GM21423 (cell line): Measurements from ENCODE around the gene SRP68.
"Not testable (repeated sequence)": the region's sequence is repeated elsewhere in the genome, so short reads cannot be mapped to it uniquely, and the experiment has no call there.

ENCODE experiments used
- ATAC-seq: cut with Tn5 transposase; IDR thresholded peaks from one replicate; pipeline ENCODE4 v1.9.1; 2021; ENCODE audit warnings: mild to moderate bottlenecking, moderate library complexity; ENCODE audit not compliant: unreplicated experiment

Gene SRP68

GRCh38 chr17:76077584-76078110 is 5.3 kb upstream of the SRP68 start:
- ATAC-seq: no peak

GRCh38 chr17:76076765-76077583 is 4.7 kb upstream of the SRP68 start:
- no peak for ATAC-seq

DNA sequence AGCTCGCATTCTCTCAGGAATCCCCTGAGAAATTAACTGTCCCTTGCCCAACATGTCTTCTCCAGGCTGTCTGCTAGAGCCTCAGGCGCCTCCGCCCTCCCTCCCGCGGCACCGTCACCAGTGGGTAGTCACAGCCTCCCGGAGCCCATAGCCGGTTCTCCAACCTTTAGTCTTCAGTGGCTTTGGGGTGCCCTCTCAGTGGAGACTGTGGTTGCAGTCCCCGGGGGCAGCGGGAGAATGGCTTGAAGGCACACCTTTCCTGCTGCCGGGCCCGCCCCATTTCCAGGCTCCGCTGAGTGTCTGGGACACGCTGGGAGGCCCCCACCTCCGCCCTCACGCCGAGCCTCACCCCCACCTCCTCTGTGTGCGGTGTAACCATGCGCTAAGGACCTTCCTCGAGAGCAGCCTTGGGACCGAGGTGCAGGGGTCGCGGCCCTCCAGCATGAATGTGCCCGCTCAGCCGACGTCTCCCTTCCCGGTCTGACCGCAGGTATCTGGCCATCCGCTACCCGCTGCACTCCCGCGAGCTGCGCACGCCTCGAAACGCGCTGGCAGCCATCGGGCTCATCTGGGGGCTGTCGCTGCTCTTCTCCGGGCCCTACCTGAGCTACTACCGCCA is 3.9 kb upstream of the SRP68 start:
- no peak for ATAC-seq

DNA sequence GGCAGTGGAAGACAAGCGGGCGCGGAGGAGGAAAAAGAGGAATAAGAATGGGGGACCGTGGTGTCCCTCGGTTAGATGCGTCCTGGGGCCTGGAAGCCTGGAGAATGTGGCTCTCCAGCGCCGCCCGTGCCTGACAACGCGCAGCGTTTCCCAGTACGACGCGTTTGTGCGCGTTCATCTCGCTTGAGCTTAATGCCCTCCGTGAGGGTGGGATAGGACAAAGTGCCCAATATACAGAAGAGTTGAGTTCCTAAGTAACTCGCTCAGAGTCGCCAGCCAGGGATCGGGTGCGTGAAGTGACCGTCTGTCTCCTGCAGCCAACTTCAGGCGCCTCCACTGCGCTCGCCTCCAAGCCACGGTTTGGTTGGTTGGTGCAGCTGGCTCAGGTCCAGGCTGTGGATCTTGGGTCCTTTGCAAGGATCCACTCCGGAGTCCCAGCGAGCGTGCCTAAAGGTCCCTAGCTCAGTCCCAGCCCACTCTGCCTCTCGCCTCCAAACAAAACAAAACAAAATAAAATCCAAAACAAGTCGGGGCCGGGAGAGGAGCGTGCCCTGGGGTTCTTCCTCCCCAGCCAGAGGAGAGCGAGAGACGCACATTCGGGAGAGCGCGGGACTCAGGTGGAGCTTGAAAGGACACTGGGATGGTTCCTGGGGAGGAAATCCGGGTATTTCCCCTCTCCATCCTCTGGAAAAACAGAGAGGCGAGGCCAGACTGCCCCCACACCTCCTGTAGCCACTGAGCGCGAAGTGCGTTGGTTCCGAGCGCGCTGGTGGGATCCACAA is 3.2 kb upstream of the SRP68 start:
- no peak for ATAC-seq

DNA sequence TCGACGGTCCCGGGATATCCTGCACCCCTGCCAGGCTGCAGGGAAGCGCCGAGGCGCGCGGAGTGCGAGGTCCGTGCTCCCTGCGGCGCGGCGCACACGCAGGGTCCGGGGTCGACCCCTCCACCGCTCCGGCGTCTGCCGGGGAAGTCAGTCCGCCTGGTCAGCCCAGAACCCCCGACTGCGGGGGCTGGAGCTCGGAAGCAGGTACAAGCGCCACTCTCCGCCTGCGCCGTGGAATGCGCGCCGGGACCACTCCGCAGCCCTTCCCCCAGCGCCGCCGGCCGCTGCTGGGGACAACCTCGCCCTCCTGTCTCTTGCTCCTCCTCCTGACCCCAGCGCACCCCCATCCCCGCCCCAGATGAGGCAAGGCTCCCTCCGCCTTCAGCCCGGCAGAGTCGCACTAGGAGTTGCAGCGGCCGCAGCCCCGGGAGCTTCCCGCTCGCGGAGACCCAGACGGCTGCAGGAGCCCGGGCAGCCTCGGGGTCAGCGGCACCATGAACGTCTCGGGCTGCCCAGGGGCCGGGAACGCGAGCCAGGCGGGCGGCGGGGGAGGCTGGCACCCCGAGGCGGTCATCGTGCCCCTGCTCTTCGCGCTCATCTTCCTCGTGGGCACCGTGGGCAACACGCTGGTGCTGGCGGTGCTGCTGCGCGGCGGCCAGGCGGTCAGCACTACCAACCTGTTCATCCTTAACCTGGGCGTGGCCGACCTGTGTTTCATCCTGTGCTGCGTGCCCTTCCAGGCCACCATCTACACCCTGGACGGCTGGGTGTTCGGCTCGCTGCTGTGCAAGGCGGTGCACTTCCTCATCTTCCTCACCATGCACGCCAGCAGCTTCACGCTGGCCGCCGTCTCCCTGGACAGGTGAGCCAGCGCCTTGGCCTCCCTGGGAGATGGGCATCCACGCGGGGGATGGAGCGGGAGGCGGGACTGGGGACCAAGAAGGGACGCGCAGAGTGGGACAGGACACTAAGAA is 2.4 kb upstream of the SRP68 start, which contains the start of gene GALR2:
TSS of gene GALR2 (plus strand) at position 392 of the 974 bp plus-strand sequence. CDS start at position 495, 103 bp downstream.
- ATAC-seq: no peak

DNA sequence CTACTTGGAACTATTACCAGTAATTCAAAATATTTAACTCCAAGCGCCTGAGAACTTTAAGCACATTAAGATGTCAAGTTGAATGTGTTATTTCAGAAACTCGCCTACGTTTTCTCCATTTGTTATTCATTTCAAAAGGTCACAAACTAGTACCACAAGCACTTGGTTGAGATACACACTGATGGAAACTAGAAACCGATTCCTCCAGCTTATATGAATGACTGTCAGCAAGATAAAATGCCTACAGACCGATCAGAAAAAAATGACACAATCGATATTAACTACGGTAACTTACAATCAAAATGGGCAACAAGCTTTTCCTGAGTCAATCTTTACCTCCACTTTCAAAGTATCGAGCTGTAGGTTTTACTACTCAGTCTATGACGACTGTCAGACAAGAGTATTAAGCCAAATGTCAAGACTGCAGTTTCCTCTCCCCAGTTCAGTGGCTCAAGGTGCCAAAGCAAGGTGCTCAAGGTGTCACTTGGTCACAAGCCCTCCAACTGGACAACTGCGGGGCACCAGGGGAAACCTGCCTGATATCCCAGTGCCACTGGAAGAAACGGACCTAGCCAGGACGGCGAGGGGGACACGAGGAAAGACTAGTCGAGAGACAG is 678 bp downstream of the SRP68 start:
- no peak for ATAC-seq

- ATAC-seq: no peak
Measured at GRCh38 chr17:76065775-76066174, 6.5 kb downstream of the SRP68 start.

DNA sequence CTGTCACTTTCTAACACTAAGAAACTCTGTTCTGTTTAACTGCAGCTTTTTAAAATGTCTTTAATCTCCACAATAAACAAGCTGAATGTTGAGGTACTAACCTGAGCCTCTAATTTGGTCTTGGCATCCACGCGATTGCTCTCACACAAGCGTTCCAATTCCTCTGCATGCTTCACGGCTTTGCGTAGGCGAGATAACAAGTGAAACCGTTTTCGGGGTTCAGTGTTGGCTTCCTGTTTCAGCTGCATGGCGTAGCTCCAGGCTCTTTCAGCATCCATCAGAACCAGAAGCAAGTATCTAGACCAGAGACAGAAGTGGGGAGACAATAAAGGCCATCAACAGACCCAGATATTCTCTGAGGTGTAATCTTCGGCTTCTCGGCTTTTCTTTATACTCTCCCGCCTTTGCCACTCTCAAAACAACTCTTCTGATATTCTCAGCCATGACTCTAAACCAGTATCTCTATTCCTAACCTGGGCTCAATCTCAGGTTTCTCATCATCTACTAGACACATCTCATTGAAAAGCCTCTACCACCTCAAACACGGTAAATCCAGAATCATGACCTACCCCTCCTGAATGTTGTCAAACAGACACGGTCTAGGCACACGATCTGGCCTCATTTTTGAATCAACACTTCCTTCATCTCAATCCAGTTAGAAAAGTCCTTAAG is 8.3 kb downstream of the SRP68 start:
- ATAC-seq: no peak

GRCh38 chr17:76058264-76058663 is 14.1 kb downstream of the SRP68 start:
- ATAC-seq: not testable (repeated sequence)

DNA sequence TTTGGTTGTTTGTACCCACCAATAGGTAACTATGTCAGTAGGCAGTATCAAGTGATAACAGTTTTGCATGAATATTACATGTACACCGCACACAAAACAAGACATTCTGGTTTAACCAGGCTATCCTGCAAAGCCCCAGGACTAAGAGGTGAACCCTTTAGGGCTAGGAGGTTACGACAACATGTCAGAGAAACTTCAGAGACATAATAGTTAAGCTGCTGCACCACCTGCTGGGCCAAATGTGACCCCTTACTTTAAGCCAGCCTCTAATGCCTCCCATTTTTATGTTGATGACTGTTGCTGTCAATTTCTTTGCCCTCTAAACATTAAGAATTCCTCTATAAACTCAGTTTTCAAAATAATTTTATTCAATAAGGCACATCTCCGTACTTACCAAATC is 15.4 kb downstream of the SRP68 start:
- no peak for ATAC-seq

- no peak for ATAC-seq
Measured at GRCh38 chr17:76054112-76054476, 18.2 kb downstream of the SRP68 start.

DNA sequence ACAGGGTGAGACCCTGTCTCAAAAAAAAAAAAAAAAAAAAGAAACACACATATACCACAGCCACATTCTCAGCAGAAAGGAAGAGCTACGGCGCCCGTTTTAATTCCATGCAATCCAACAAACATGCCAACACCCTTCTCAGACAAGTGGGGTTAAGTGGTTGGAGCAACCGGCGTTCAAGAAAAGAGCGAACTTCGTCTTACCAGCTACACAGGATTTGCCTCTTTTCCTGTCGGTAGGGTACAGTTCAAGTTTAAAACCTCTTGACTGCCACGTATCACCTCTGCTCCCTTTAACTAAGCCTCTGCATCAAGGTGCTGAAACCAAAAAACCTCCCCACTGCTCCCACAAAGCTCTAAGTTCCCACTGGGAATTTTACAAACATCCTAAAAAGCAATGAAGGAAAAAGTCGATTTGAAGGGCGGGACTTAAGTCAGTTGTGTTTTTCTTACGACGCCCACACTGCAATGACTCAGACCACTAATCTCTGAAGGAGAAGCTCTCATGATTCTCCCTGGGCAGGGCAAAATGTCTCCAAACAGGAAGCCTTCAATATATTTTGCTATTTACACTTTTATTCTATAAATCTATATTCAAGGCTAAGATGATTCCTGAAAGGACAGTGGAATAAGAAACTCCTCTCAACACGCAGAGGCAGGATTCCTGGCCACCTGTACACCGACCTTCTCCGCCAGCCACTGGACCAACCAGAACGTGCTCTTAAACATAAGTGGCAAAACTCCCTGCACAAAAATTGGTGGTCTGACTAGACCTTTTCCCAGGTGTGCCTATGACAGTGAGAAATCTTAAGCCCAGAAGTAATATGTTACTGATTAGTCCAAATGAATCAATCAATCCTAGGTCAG is 18.8 kb downstream of the SRP68 start:
- ATAC-seq: no peak

- no peak for ATAC-seq
Measured at GRCh38 chr17:76051561-76051960, 20.8 kb downstream of the SRP68 start.

DNA sequence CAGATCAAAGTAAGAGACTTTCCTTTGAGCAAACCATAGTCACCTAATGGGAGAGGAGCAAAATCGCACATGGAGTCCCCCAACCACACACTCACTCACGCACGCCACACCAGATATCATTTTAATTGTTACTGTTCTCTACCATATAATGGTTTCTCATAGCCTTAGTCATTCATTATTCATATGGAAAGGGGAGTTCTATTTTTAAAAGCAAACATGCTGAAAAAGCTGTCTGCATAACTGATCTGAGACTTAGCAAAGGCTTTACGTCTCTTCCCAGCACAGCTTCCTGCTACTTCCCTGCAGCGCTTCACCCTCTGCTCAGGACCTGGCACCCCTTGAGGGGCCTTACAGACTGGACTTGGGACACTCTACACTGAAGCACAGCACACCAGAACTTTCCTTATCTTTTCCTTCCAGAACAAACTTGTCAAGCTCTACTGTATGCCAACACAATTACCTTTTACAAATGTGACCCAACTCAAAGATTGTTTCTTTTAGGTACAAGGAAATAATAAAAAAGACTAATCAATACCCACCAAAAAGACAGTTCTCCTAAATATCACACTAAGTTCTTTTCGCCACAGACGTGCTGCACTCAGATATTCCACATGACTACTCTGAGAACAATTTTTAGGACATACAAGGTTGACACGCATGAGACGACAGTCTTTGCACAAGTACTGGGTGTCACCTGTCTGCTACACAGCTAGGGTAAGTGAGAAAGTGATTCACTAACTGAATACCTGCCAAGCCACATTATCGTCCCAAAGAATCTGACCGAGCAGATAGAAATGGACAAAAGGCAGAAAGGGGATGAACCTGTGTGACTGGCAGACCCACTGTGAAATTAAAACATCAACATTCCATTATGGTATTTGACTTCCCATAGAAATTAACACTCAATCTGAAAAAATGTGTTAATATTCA is 21.5 kb downstream of the SRP68 start:
- no peak for ATAC-seq

DNA sequence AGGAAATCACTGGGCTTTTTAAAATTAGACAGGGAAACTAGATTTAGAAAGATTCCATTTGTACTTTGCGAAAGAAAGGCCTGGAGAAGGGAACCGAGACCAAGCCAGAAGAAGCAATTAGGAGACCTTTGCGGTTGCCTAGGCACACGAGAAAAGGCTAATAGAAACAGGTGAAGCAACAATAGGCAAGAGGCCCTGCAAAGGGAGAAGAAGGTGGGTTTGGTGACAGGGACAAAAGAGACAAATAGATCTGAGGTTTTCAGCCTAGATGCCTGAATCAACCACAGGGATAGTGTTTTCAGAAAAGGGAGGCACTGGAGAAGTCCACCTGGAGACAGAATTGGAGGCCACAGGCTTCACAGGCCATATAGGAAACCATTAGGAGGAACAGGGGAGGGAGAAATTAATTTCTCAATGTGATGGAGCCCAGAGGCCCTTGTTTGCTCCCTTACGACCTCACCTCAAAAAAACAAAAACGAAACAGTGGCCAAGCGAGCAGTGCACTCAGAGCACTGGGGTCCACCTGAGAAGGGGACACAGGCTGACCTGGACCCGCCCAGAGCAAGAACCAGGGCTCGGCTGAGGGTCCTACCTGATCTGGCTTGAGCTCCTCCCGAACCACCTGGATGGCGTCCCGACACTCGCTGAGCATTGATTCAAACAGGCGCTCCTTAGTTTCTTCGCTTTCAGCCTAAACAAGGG is 22.3 kb downstream of the SRP68 start:
- ATAC-seq: no peak

DNA sequence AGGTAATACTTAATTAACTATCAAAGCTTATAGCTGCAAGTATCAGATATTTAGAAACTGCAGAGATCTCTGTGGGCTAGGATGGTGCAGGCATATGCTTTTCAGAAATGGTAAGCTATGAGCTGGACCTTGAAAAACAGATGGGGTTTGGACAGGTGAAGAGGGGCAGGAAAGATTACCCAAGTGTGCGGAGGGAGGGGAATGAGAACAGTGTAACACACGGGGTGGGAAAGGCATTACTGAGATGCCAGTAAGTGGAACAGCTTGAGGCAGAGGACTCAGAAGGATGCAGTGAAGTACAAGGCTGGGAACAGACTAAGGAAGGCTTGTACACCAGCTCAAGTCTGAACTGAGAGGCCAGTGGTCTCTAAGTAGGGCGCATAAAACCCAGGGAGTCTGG is 23.1 kb downstream of the SRP68 start:
- ATAC-seq: no peak

DNA sequence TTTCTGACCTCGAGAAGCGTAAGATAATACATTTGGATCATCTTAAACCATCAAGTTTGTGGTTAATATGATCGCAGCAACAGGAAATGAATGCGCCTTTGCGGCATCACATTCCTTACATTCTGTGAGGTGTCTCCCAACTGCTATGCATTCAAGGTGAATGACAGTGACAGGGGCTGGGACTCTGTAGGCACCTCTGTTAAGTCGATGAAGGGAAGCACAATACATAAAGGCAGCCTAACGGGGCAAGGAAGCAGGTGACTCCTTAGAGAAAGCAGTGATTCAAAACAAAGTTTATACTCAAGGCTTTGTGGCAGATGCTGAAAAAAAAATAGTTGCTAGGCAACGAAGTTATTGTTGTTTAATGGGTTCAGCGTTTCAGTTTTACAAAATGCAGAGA is 23.6 kb downstream of the SRP68 start:
- ATAC-seq: no peak
